ENCODE results near the gene ZDHHC24. TPM values are rescaled to one million over a fixed set of nuclear protein-coding genes. Genes with fewer than 3 reads are reported as not detected.

The ZDHHC24 gene
- total RNA-seq, 6 donors from 2014 or later, result 12.4 to 24.8 (median 14.1) TPM

DNA sequence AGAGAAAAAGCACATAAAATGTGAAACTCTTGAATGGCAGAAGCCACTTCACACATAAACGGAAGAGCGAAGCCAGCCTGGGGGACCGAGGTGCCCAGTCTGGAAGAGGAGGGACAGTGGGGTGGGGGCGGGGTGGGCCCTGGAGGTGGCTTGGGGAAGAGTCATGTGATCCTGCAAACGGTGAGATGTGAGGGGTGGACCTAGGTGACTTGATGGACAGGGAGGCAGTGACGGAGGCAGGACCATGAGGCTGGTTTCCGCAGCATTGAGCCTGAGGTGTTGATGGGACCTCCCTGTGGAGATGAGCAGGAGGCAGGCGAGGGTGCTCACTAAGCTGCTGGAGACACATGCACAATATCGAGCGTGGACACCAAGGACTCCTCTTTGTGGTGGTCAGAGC lies 16.8 kb downstream of the ZDHHC24 start:
- TF ChIP-seq, protein P1, sequence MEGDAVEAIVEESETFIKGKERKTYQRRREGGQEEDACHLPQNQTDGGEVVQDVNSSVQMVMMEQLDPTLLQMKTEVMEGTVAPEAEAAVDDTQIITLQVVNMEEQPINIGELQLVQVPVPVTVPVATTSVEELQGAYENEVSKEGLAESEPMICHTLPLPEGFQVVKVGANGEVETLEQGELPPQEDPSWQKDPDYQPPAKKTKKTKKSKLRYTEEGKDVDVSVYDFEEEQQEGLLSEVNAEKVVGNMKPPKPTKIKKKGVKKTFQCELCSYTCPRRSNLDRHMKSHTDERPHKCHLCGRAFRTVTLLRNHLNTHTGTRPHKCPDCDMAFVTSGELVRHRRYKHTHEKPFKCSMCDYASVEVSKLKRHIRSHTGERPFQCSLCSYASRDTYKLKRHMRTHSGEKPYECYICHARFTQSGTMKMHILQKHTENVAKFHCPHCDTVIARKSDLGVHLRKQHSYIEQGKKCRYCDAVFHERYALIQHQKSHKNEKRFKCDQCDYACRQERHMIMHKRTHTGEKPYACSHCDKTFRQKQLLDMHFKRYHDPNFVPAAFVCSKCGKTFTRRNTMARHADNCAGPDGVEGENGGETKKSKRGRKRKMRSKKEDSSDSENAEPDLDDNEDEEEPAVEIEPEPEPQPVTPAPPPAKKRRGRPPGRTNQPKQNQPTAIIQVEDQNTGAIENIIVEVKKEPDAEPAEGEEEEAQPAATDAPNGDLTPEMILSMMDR (IDR thresholded peaks at IDR 0.05), result no peak
- no peak for TF ChIP-seq POLR2A (IDR thresholded peaks at IDR 0.05)
- no peak for TF ChIP-seq POLR2AphosphoS5 (IDR thresholded peaks at IDR 0.05)
- TF ChIP-seq EP300 (IDR thresholded peaks at IDR 0.05), result no peak
- Histone ChIP-seq H3K27ac (no peak overlapping the region), H3K9me3 (no peaks in the 10 kb centered on the region), H3K27me3 (no peaks in the 10 kb centered on the region), H3K4me3 (no peak overlapping the region), H3K4me1 (no peaks in the 10 kb centered on the region), H3K36me3 (peaks cover 0 to 34% (median 16%) of the 10 kb centered on the region in 4 donors)
- DNase-seq (no peak), ATAC-seq (ENCODE audit: low FRiP score in 2 of 2) (no peak)
- 85% methylated on average over 10 of the region's 10 CpGs for WGBS, 2 donors

DNA sequence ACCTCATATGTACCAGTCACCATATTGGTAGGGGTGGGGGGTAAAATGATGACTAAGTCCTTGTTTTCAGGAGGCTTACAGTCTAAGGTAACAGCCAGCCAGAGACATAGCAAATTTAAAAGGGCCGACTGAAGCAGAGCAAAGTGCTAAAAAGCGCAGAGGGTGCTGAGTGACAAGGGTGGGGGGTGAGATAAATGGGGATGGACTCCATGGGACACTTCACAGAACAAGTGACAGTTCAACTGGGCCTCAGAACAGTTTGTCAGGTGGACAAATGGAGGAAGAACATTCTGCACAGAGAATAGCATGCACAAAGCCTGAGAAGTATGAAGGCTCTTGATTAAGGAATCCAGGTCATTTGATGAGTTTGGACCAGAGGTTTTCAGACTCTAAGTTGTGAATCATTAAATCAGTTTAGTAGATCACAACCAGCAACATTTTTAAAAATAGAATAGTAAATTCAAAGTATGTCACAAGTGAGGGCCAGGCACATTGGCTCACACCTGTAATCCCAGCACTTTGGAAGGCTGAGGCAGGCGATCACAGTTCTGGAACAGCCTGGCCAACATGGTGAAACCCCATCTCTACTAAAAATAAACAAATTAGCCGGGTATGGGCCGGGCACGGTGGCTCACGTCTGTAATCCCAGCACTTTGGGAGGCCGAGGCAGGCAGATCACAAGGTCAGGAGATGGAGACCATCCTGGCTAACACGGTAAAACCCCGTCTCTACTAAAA lies 21.4 kb downstream of the ZDHHC24 start:
- Histone ChIP-seq H3K27ac (no peak overlapping the region), H3K4me1 (no peaks in the 10 kb centered on the region), H3K27me3 (no peaks in the 10 kb centered on the region), H3K4me3 (no peak overlapping the region), H3K9me3 (no peaks in the 10 kb centered on the region), H3K36me3 (peaks cover 19 to 65% (median 44%) of the 10 kb centered on the region in 4 donors)
- no peak for DNase-seq
- TF ChIP-seq EP300 (IDR thresholded peaks at IDR 0.05), result no peak
- TF ChIP-seq POLR2AphosphoS5 (IDR thresholded peaks at IDR 0.05), result no peak
- no peak for TF ChIP-seq POLR2A (IDR thresholded peaks at IDR 0.05)
- TF ChIP-seq, protein P1 (IDR thresholded peaks at IDR 0.05), result no peak
- no peak for ATAC-seq (ENCODE audit: low FRiP score in 2 of 2)
- WGBS, 2 donors, result 87 to 89% methylated on average over 10 of the region's 10 CpGs

- TF ChIP-seq POLR2AphosphoS5 (IDR thresholded peaks at IDR 0.05), result no peak
- TF ChIP-seq, protein P1 (IDR thresholded peaks at IDR 0.05), result no peak
- no peak for TF ChIP-seq EP300 (IDR thresholded peaks at IDR 0.05)
- no peak for TF ChIP-seq POLR2A (IDR thresholded peaks at IDR 0.05)
- no peak for DNase-seq
- no peaks in the 10 kb centered on the region for H3K9me3 ChIP-seq
- H3K4me3 ChIP-seq, result no peak overlapping the region
- H3K36me3 ChIP-seq, result peaks cover 20 to 71% (median 47%) of the 10 kb centered on the region in 4 donors
- H3K4me1 ChIP-seq, result no peaks in the 10 kb centered on the region
- no peak overlapping the region for H3K27ac ChIP-seq
- 93 to 98% methylated on average over 7 to 11 of the region's 11 CpGs for WGBS, 2 donors
- H3K27me3 ChIP-seq, result no peaks in the 10 kb centered on the region
- ATAC-seq (ENCODE audit: low FRiP score in 2 of 2), result peak in 1 of 2 donors; percentile 26
These were observed 22.2 kb downstream of the ZDHHC24 start for GRCh38 chr11:66523611-66524010.

- H3K36me3 ChIP-seq, result peaks cover 0 to 27% (median 12%) of the 10 kb centered on the region in 4 donors
- TF ChIP-seq, protein P1 (IDR thresholded peaks at IDR 0.05), result no peak
- TF ChIP-seq POLR2A (IDR thresholded peaks at IDR 0.05) (no peak), POLR2AphosphoS5 (IDR thresholded peaks at IDR 0.05) (no peak), EP300 (IDR thresholded peaks at IDR 0.05) (no peak)
- ATAC-seq (ENCODE audit: low FRiP score in 2 of 2) (no peak), DNase-seq (no peak)
- H3K4me1 ChIP-seq, result peaks cover 9 to 15% (median 13%) of the 10 kb centered on the region in 4 donors
- no peaks in the 10 kb centered on the region for H3K9me3 ChIP-seq
- H3K4me3 ChIP-seq, result peak overlapping the region; percentile 75 to 96 (median 88)
- H3K27ac ChIP-seq, result peak overlapping the region in 3 of 4 donors; percentile 4 to 76 (median 60)
- no peaks in the 10 kb centered on the region for H3K27me3 ChIP-seq
- 8 to 12% methylated on average over 5 of the region's 5 CpGs for WGBS, 2 donors
These were observed 34.9 kb downstream of the ZDHHC24 start for GRCh38 chr11:66510990-66511339.
